ENCODE data around the gene GABRB1.

DNA sequence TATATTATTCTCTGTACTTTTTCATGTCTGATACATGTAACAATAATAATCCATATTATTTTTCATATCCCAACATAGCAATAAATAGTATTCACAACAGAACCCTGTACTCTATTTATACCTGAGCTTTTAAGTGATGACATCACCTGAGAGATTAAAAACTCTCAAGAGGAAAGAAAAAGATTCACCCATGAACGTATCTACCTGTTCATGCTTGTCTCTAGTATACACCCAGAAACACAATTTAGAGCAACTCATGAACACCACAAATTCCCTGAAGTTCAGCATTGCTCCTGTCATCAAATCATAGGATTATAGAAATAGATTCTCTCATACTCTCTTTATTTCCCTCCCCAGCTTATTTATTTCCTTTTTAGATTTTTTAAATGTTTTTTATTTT lies 185.9 kb downstream of the GABRB1 start:
- TF ChIP-seq, protein P1, sequence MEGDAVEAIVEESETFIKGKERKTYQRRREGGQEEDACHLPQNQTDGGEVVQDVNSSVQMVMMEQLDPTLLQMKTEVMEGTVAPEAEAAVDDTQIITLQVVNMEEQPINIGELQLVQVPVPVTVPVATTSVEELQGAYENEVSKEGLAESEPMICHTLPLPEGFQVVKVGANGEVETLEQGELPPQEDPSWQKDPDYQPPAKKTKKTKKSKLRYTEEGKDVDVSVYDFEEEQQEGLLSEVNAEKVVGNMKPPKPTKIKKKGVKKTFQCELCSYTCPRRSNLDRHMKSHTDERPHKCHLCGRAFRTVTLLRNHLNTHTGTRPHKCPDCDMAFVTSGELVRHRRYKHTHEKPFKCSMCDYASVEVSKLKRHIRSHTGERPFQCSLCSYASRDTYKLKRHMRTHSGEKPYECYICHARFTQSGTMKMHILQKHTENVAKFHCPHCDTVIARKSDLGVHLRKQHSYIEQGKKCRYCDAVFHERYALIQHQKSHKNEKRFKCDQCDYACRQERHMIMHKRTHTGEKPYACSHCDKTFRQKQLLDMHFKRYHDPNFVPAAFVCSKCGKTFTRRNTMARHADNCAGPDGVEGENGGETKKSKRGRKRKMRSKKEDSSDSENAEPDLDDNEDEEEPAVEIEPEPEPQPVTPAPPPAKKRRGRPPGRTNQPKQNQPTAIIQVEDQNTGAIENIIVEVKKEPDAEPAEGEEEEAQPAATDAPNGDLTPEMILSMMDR (IDR thresholded peaks at IDR 0.05; ENCODE audit: low read length) = no peak
- TF ChIP-seq EZH2 (optimal IDR thresholded peaks at IDR 0.05; ENCODE audit: low read depth, low read length) (no peak), EZH2phosphoT487 (IDR thresholded peaks at IDR 0.05; ENCODE audit: low read length) (no peak)
